ENCODE data around the gene ACIN1. TPM values are rescaled to one million over a fixed set of nuclear protein-coding genes. Genes with fewer than 3 reads are reported as not detected.

The ACIN1 gene
- total and polyA plus RNA-seq, 8 donors, result 137 to 380 (median 332) TPM

DNA sequence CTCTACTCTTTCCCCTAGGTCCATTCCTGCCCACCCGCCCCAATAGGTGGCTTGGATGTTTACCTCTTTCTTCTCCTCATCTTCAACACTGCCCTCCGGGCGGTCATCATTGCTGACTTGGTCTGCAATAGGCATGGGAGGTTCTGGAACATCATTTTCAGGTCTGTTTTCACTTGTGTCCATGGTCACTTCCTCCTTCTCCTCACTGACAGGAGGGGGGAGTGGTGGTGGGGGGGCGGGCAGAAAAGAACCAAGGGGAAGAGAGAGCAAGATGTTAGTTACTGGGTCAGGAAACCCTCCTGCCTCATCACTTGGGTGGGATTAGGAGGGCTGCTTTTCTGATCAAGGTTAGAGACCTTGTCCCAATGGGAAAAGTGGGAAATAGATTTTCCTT, 25.5 kb downstream of the ACIN1 start:
- peaks cover 0 to 74% of the 10 kb centered on the region in 2 donors for H3K36me3 ChIP-seq
- TF ChIP-seq CTCF (IDR thresholded peaks at IDR 0.05), result no peak
- H3K4me1 ChIP-seq, result peaks cover 12 to 48% of the 10 kb centered on the region in 2 donors
- ATAC-seq (no peak), DNase-seq (no peak)
- H3K27me3 ChIP-seq, result no peaks in the 10 kb centered on the region
- H3K9me3 ChIP-seq, result no peaks in the 10 kb centered on the region
- H3K27ac ChIP-seq, result peak overlapping the region; percentile 2 to 48
- H3K4me3 ChIP-seq, result no peak overlapping the region
- intact Hi-C loops (cut with DNase I), result loop anchor here in 1 of 2 donors (5.0 kb wide), 1 partner anchor 38 kb away; no protein-coding TSS in a partner anchor

DNA sequence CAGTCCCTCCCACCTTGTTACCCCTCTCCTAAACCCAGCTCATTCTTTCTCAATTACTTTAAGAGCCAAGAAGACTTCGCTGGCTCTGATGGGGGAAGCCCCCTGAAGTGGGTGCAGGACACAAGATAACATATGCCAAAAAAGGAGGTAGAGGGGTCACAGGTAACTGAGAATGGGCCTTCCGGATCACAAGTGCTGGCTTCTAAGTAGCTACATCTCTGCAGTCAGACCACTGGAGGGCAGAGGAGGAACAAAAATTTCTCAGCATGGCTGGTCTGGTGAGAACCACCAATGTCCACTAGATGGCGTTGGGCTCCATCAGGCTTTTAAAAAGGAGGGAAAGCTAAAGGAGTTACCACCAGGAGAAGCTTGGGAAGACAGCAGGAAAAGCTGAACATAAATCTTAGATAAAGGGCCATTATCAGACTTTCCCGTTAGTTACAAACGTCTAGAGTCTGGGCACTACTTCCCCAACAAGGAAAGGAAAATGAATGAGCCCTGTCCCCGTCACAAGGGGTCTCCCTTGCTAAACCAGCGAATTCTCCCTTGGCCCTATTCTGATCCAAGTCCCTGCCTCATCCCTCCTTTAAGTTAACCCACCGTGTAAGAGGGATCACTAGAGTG, 26.0 kb downstream of the ACIN1 start:
- H3K27ac ChIP-seq, result peak overlapping the region; percentile 2 to 48
- peak; percentile 94 to 99 for TF ChIP-seq CTCF (IDR thresholded peaks at IDR 0.05)
- intact Hi-C loops (cut with DNase I), result loop anchor here in 1 of 2 donors (5.0 kb wide), 1 partner anchor 38 kb away; no protein-coding TSS in a partner anchor
- ATAC-seq (peak; percentile 85), DNase-seq (peak in 3 of 4 donors; percentile 70 to 91 (median 82))
- no peaks in the 10 kb centered on the region for H3K27me3 ChIP-seq
- no peak overlapping the region for H3K4me3 ChIP-seq
- H3K36me3 ChIP-seq, result peaks cover 0 to 74% of the 10 kb centered on the region in 2 donors
- no peaks in the 10 kb centered on the region for H3K9me3 ChIP-seq
- H3K4me1 ChIP-seq, result peaks cover 12 to 48% of the 10 kb centered on the region in 2 donors

GRCh38 chr14:23067847-23068788, 26.8 kb downstream of the ACIN1 start:
- DNase-seq, result no peak
- H3K36me3 ChIP-seq, result peaks cover 5 to 74% of the 10 kb centered on the region in 2 donors
- no peak overlapping the region for H3K27ac ChIP-seq
- peaks cover 12 to 48% of the 10 kb centered on the region in 2 donors for H3K4me1 ChIP-seq
- intact Hi-C loops (cut with DNase I), result loop anchor here in 1 of 2 donors (5.0 kb wide), 1 partner anchor 39 kb away; no protein-coding TSS in a partner anchor
- no peak overlapping the region for H3K4me3 ChIP-seq
- no peak for TF ChIP-seq CTCF (IDR thresholded peaks at IDR 0.05)
- H3K9me3 ChIP-seq, result no peaks in the 10 kb centered on the region
- ATAC-seq, result no peak
- H3K27me3 ChIP-seq, result no peaks in the 10 kb centered on the region

GRCh38 chr14:23066855-23067744, 27.8 kb downstream of the ACIN1 start:
- Histone ChIP-seq H3K4me1 (peaks cover 6 to 48% of the 10 kb centered on the region in 2 donors), H3K27me3 (no peaks in the 10 kb centered on the region), H3K27ac (no peak overlapping the region), H3K36me3 (peaks cover 5 to 74% of the 10 kb centered on the region in 2 donors), H3K4me3 (no peak overlapping the region), H3K9me3 (no peaks in the 10 kb centered on the region)
- no peak for DNase-seq
- ATAC-seq, result no peak
- intact Hi-C loops (cut with DNase I), result loop anchor here in 1 of 2 donors (5.0 kb wide), 1 partner anchor 40 kb away; no protein-coding TSS in a partner anchor
- TF ChIP-seq CTCF (IDR thresholded peaks at IDR 0.05), result no peak

All from left lung (tissue), 10 donors.